Measurements from ENCODE around the gene SOCS3.
A peak's percentile ranks its signal among the peaks of the same experiment; 100 is the strongest.

The SOCS3 gene

DNA sequence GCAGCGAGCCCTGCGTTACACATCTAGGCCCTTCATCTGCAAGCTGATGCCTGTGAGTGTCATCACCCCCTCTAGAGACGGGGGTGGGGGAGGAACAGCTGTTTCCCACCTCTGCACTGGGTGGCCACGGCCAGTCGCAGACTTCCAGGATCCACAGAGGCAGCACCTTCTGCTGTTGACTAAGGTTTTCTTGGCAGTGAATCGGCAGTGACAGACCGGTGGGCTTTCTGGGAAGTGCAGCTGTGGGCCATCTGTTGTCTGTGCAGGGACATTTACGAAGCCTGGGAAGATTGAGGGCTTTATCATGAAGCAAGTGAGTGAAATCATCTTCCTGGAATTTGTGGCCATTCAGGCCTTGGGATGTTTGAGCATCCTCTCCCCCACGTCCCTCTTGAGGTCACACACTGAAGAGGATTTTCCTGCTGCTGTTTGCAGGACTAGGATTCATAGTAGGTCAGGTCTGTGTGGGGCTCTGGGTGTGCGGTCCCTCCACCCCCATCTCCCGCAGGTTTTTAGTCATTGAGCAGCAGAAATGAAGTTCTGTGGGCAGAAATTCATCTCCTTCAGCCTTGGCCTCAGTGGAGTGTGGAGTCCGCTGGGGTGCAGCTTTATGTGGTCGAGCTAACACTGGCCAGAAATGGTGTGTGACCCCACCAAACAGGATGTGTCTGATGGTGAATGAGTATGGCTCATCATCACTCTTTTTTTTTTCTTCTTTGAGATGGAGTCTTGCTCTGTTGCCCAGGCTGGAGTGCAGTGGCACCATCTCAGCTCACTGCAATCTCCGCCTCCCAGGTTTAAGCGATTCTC, 30.6 kb upstream of the SOCS3 start:
- TF ChIP-seq CTCF (IDR thresholded peaks at IDR 0.05; ENCODE audit: extremely low read depth, missing control alignments): no peak
- DNase-seq (ENCODE audit: low spot score): no peak

DNA sequence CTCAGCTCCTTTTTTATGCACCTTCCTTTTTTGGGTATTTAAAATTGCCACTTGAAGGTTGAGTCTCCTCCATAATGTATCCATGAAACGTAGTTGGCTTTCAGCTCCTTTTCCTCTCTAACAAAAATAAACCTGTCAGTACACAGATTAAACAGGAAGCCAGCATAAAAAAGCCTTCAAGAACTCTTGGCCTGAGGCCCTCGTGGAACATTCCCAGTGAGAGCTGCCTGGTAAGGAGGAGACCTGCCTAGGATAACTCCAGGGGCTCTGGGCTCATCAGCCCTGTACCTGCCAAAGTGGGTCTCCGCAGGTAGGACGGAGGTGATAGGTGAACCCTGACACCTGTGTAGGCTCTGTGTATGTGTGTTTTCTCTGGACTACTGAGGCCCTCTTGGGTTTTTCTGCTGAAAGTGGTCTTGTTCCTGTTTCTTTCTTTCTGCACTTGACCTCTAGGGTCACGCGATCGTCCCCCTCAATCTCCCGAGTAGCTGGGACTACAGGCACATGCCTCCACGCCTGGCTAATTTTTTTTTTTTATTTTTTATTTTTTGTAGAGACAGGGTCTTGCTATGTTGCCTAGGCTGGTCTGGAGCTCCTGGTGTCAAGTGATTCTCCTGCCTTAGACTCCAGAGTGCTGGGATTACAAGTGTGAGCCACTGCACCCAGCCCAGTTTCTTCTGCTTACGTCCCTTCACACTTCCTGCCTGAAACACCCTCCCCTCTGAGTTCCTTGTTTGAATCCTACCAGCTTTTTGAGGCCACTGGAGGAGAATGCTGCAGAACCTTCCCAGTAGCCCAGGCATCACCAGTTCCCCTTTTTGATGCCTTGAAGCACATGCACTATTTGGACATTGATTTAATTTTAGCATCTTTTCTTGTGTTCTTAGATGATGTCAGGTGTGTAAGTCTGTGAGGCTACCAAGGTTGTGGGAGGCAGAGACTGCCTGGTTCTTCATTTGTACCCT, 28.4 kb upstream of the SOCS3 start:
- DNase-seq (ENCODE audit: low spot score): peak; percentile 54

DNA sequence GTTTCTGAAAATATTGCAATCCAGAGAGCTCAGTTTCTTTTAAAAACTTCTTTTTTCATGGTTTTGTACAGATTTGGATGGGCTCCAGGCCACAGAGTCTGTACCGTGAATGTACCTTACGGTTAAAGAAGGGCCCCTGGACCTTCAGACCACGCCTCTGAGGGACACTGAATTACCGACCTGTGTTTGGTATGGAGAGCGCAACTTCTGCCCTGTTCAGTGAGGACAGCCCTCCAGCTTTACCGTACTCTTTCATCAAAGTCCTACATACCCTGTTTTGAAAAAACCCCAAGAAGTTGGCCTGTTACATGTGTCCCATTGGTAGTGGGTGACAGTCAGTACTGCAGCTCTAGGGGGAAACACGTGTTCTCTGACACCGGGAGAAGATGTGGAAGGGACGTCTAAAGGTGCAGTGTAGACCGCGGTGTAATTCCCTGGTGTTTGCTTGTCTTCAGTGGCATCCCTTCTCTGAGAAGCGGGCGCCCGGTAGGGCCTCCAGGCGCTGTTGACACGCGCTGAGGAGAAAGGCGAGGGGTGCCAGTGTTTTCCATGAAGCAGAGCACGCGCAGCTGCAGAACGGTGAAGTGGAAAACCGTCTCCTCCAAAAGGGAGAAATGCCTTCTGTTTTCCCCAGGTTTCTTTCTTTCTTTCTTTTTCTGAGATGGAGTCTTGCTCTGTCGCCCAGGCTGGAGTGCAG, 24.8 kb upstream of the SOCS3 start:
- no peak for DNase-seq (ENCODE audit: low spot score)
- no peak for TF ChIP-seq CTCF (IDR thresholded peaks at IDR 0.05; ENCODE audit: extremely low read depth, missing control alignments)

More for the DNA sequence above, 28.4 kb upstream of the SOCS3 start:
- no peak for TF ChIP-seq CTCF (IDR thresholded peaks at IDR 0.05; ENCODE audit: extremely low read depth, missing control alignments)

DNA sequence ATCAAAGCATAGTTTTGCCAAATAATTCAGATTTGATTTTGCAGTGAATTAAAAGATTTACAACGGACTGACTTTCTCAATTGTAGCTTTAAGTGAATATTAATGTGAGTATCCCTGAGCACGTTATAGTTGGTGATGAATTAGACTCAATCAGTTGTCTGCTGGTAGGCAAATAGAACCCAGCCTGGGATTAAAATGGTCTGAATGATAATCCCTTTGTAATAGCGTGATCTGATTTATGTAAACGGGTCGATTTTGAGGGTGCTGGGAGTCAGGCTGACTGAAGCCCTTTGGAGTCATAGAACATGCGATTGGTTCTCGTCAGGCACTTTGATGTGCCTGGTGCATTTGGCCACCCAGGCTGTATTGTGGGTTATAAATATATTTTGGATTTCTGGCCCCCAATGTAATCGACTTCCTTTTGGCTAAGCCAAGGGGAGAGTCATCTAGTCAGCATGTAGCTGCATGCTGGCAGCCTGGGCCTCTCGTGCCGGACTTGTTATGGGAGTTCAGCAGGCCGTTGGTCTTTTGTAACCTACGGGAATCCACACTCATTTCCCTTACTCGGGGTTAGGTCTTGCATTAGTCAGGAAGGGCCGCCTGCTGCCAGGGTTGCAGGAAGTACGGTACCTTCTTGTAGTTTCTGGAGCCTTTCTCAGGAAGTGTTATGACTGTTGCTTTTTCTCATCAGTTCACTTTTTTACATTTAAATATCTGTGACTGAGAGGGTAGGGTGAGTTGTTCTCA, 24.0 kb upstream of the SOCS3 start:
- no peak for TF ChIP-seq CTCF (IDR thresholded peaks at IDR 0.05; ENCODE audit: extremely low read depth, missing control alignments)
- peak; percentile 70 for DNase-seq (ENCODE audit: low spot score)

- TF ChIP-seq CTCF (IDR thresholded peaks at IDR 0.05; ENCODE audit: extremely low read depth, missing control alignments): no peak
- DNase-seq (ENCODE audit: low spot score): peak; percentile 55
These were observed 21.8 kb upstream of the SOCS3 start for GRCh38 chr17:78381601-78382232.

- no peak for TF ChIP-seq CTCF (IDR thresholded peaks at IDR 0.05; ENCODE audit: extremely low read depth, missing control alignments)
- DNase-seq (ENCODE audit: low spot score): no peak
These were observed 20.5 kb upstream of the SOCS3 start for GRCh38 chr17:78380370-78380769.

Data from GM20000 (cell line).